Right atrium auricular region (tissue), 2 donors: ENCODE measurements around the gene TSPAN1. TPM values are rescaled to one million over a fixed set of nuclear protein-coding genes. Genes with fewer than 3 reads are reported as not detected.

Experiments used
- DNase-seq: peaks from one replicate; pipeline ENCODE4 v3.0.0-alpha.2; 2019; ENCODE audit warnings: low spot score
- H3K27ac ChIP-seq, 2 donors: fragments of 200-600 bp; sonication (generic); 1 replicate in 1 of 2; 2 replicates in 1 of 2; pipeline ENCODE4 v1.5.1; 2016 to 2019
- H3K27me3 ChIP-seq, 2 donors: fragments of 200-600 bp; sonication (generic); one replicate each; pipeline versions ENCODE4 v1.5.1 to v1.6.0; 2017 to 2019
- H3K36me3 ChIP-seq: fragments of 200-600 bp; sonication (generic); one replicate; pipeline ENCODE4 v1.5.1; 2016
- H3K4me1 ChIP-seq, 2 donors: fragments of 200-600 bp; sonication (generic); one replicate each; pipeline versions ENCODE4 v1.5.1 to v1.6.0; 2017 to 2019
- H3K4me3 ChIP-seq, 2 donors: fragments of 200-600 bp; sonication (generic); 1 replicate in 1 of 2; 2 replicates in 1 of 2; pipeline ENCODE4 v1.5.1; 2017 to 2019; ENCODE audit warnings: mild to moderate bottlenecking in 1 of 2, moderate library complexity in 1 of 2
- H3K9me3 ChIP-seq, 2 donors: fragments of 200-600 bp; sonication (generic); one replicate each; pipeline ENCODE4 v1.5.1; 2019
- total RNA-seq, 2 donors: library from RNA; depleted of rRNA; stranded (reverse); fragments of >200 nt; gene quantifications; one replicate each; pipeline ENCODE4 v1.1.0, GENCODE V29; 2016
- TF ChIP-seq, protein P1 (sequence below), 2 donors: fragments of 200-600 bp; sonication (generic); IDR thresholded peaks; one replicate each; pipeline ENCODE4 v1.5.1; 2019; ENCODE audit warnings: antibody characterized with exemption in 2 of 2

The TSPAN1 gene
- total RNA-seq, 2 donors from 2014 or later = 2.0 to 2.3 TPM

DNA sequence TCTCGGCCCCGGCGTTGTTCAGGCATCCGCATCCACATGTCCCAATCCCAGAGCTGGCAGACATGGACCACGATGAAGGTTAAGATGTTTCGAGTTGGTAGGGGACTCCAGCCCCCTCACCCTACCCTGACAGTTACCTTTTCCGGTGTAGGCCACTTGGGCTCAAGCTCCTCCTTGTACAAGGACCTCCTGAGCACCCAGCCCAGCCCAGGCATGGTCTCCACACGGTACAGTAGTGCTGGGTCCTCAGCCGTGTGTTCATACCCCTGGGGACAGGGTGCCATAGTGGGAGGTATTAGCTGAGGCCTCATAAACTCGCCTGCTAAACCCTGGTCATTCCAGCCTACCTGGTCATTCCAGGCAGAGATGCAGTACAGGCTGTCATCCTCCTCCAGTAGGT, 17.3 kb downstream of the TSPAN1 start:
- Histone ChIP-seq H3K9me3 (no peaks in the 10 kb centered on the region), H3K27ac (no peak overlapping the region), H3K36me3 (peaks cover 40% of the 10 kb centered on the region), H3K4me3 (no peak overlapping the region), H3K27me3 (no peaks in the 10 kb centered on the region), H3K4me1 (peaks cover 0 to 28% of the 10 kb centered on the region in 2 donors)
- DNase-seq = no peak
- TF ChIP-seq, protein P1, sequence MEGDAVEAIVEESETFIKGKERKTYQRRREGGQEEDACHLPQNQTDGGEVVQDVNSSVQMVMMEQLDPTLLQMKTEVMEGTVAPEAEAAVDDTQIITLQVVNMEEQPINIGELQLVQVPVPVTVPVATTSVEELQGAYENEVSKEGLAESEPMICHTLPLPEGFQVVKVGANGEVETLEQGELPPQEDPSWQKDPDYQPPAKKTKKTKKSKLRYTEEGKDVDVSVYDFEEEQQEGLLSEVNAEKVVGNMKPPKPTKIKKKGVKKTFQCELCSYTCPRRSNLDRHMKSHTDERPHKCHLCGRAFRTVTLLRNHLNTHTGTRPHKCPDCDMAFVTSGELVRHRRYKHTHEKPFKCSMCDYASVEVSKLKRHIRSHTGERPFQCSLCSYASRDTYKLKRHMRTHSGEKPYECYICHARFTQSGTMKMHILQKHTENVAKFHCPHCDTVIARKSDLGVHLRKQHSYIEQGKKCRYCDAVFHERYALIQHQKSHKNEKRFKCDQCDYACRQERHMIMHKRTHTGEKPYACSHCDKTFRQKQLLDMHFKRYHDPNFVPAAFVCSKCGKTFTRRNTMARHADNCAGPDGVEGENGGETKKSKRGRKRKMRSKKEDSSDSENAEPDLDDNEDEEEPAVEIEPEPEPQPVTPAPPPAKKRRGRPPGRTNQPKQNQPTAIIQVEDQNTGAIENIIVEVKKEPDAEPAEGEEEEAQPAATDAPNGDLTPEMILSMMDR (IDR thresholded peaks at IDR 0.05) = no peak

- H3K27ac ChIP-seq = no peak overlapping the region
- no peaks in the 10 kb centered on the region for H3K9me3 ChIP-seq
- H3K4me3 ChIP-seq = no peak overlapping the region
- TF ChIP-seq, protein P1 (IDR thresholded peaks at IDR 0.05) = no peak
- peaks cover 0 to 32% of the 10 kb centered on the region in 2 donors for H3K4me1 ChIP-seq
- no peak for DNase-seq
- no peaks in the 10 kb centered on the region for H3K27me3 ChIP-seq
- peaks cover 40% of the 10 kb centered on the region for H3K36me3 ChIP-seq
Observed at GRCh38 chr1:46193285-46193684, 18.4 kb downstream of the TSPAN1 start.

GRCh38 chr1:46193984-46194570, 19.2 kb downstream of the TSPAN1 start:
- TF ChIP-seq, protein P1 (IDR thresholded peaks at IDR 0.05) = no peak

DNA sequence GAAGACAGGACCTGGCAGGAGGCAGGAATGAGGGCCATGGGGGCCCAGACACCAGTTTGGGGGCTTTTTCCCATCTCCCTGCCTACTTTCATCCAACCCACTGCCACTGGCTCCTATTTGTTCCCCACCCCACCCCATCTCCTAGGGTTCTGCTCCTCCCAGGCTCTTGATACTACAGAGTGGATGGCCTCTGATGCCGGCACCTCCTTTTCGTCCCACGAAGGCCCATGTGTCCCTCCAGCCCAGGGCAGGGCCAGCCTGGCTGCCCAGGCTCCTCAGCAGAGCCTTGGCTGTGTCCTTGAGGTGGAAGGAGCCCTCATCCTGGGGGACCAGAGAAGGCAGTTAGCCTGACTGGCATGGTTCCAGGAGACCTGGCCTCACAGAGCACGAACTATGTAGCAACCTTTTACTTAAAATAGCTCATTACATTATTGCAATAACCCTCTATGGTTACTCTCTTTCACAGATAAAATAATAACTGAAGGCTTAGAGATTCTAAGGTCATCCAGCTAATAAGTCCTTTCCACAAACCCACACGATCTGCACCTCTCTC, 19.8 kb downstream of the TSPAN1 start:
- H3K27ac ChIP-seq = no peak overlapping the region
- no peaks in the 10 kb centered on the region for H3K9me3 ChIP-seq
- H3K27me3 ChIP-seq = no peaks in the 10 kb centered on the region
- H3K4me3 ChIP-seq = no peak overlapping the region
- H3K4me1 ChIP-seq = peaks cover 0 to 31% of the 10 kb centered on the region in 2 donors
- peaks cover 40% of the 10 kb centered on the region for H3K36me3 ChIP-seq
- no peak for DNase-seq
- TF ChIP-seq, protein P1 (IDR thresholded peaks at IDR 0.05) = no peak

More at GRCh38 chr1:46193984-46194570, 19.2 kb downstream of the TSPAN1 start:
- H3K36me3 ChIP-seq = peaks cover 40% of the 10 kb centered on the region
- no peak overlapping the region for H3K4me3 ChIP-seq
- H3K4me1 ChIP-seq = peaks cover 0 to 30% of the 10 kb centered on the region in 2 donors
- no peak for DNase-seq
- no peak overlapping the region for H3K27ac ChIP-seq
- no peaks in the 10 kb centered on the region for H3K27me3 ChIP-seq
- no peaks in the 10 kb centered on the region for H3K9me3 ChIP-seq

GRCh38 chr1:46196609-46197008, 21.7 kb downstream of the TSPAN1 start:
- H3K36me3 ChIP-seq = peaks cover 28% of the 10 kb centered on the region
- no peak overlapping the region for H3K27ac ChIP-seq
- H3K27me3 ChIP-seq = no peaks in the 10 kb centered on the region
- peaks cover 0 to 31% of the 10 kb centered on the region in 2 donors for H3K4me1 ChIP-seq
- H3K9me3 ChIP-seq = no peaks in the 10 kb centered on the region
- DNase-seq = no peak
- TF ChIP-seq, protein P1 (IDR thresholded peaks at IDR 0.05) = no peak
- H3K4me3 ChIP-seq = no peak overlapping the region
